ENCODE data around the gene CAMTA1. TPM values are rescaled to one million over a fixed set of nuclear protein-coding genes. Genes with fewer than 3 reads are reported as not detected.
A peak's percentile ranks its signal among the peaks of the same experiment; 100 is the strongest.

The CAMTA1 gene
- polyA plus RNA-seq, 5 donors: 41.0 to 56.5 (median 48.5) TPM

- peak; percentile 34 to 48 for DNase-seq
Measured at GRCh38 chr1:7070389-7071029, 285.3 kb downstream of the CAMTA1 start.

- DNase-seq: no peak
Measured at GRCh38 chr1:7076117-7076516, 290.9 kb downstream of the CAMTA1 start.

GRCh38 chr1:7076572-7076971 lies 291.3 kb downstream of the CAMTA1 start:
- DNase-seq: no peak

- no peak for DNase-seq
Measured at GRCh38 chr1:7077136-7077535, 291.9 kb downstream of the CAMTA1 start.

GRCh38 chr1:7077970-7078369 lies 292.7 kb downstream of the CAMTA1 start:
- DNase-seq: no peak

- DNase-seq: no peak
Measured at GRCh38 chr1:7079637-7080036, 294.4 kb downstream of the CAMTA1 start.

- no peak for DNase-seq
Measured at GRCh38 chr1:7084232-7084894, 299.1 kb downstream of the CAMTA1 start.

GRCh38 chr1:7085521-7085920 lies 300.3 kb downstream of the CAMTA1 start:
- no peak for DNase-seq

GRCh38 chr1:7086106-7086505 lies 300.9 kb downstream of the CAMTA1 start:
- DNase-seq: no peak

- no peak for DNase-seq
Measured at GRCh38 chr1:7087888-7088287, 302.6 kb downstream of the CAMTA1 start.

- no peak for DNase-seq
Measured at GRCh38 chr1:7089497-7089896, 304.2 kb downstream of the CAMTA1 start.

GRCh38 chr1:7093297-7093696 lies 308.0 kb downstream of the CAMTA1 start:
- DNase-seq: no peak

- no peak for DNase-seq
Measured at GRCh38 chr1:7094086-7094485, 308.8 kb downstream of the CAMTA1 start.

- DNase-seq: no peak
Measured at GRCh38 chr1:7094509-7094908, 309.3 kb downstream of the CAMTA1 start.

- no peak for DNase-seq
Measured at GRCh38 chr1:7095343-7095964, 310.2 kb downstream of the CAMTA1 start.

GRCh38 chr1:7097938-7098592 lies 312.8 kb downstream of the CAMTA1 start:
- DNase-seq: no peak

- no peak for DNase-seq
Measured at GRCh38 chr1:7098641-7099040, 313.4 kb downstream of the CAMTA1 start.

GRCh38 chr1:7100479-7100878 lies 315.2 kb downstream of the CAMTA1 start:
- DNase-seq: no peak

- no peak for DNase-seq
Measured at GRCh38 chr1:7101187-7101586, 315.9 kb downstream of the CAMTA1 start.

- no peak for DNase-seq
Measured at GRCh38 chr1:7103361-7103782, 318.1 kb downstream of the CAMTA1 start.

- no peak for DNase-seq
Measured at GRCh38 chr1:7103874-7104273, 318.6 kb downstream of the CAMTA1 start.

- DNase-seq: no peak
Measured at GRCh38 chr1:7104339-7104738, 319.1 kb downstream of the CAMTA1 start.

GRCh38 chr1:7105269-7105668 lies 320.0 kb downstream of the CAMTA1 start:
- no peak for DNase-seq
